Endometrial microvascular endothelial cells (primary cell): ENCODE measurements around the gene TBX3. TPM values are rescaled to one million over a fixed set of nuclear protein-coding genes. Genes with fewer than 3 reads are reported as not detected.

ENCODE experiments used
- in situ Hi-C: cut with HindIII; loops from 2 replicates; pipeline ENCODE4 v1.10.0; 2017; ENCODE audit warnings: low sequenced_read_pairs, low pct_unique_long_range_greater_than_20kb; ENCODE audit errors: inconsistent ontology term
- total RNA-seq: library from RNA; depleted of rRNA; stranded (reverse); fragments of >200 nt; gene quantifications from one replicate; pipeline ENCODE4 v1.2.3, GENCODE V29; 2015; ENCODE audit errors: inconsistent ontology term

Gene TBX3
- total RNA-seq, 1 donor from 2014 or later: 14.8 TPM

DNA sequence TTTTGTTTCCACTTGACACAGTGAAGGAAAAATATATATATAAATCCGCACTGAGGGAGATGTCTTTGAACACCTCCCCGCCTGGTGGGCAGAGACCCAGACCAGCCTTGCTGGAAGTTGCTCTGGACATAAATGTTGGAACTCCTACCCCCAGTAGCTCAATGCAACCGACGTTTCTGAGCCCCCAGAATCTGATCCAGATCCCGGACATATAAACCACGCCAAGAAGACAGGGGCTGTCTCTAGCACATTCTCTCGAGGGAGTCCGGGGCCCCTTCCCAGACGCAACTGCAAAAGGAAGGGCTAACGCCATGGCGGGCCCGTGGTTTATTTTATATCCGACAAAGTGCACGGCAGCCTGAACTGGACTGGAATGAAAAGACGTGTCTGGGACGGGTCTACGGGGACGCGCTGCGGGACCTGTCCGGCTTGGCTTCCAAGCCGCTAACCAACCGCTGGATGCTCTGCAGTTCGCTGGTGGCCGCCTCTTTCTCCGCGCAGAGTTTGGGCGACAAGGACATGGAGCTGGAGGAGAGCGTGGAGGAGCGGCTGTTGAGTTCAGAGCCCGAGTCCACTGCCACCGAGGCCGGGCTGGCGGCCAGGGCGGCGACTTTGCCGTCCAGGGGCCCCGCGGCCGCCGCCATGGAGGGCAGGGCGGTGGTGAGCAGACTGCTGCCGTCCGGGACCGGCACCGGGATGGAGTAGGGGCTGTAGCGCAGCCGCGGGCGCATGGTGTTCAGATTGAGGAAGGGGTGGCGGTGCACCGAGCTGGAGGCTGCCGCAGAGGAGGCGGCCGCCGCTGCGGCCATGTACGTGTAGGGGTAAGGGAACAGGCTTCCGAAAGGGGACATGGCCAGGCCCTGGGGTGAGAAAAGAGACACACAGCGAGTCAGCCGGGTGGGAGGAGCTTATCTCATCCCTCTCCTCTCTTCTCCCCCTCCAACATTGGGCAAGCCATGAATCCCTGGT is 12.2 kb downstream of the TBX3 start:
- in situ Hi-C loops: no loop called here

- in situ Hi-C loops: no loop called here
Observed at GRCh38 chr12:114671066-114671442, 12.9 kb downstream of the TBX3 start.

GRCh38 chr12:114670291-114670980 is 13.5 kb downstream of the TBX3 start:
- in situ Hi-C loops: no loop called here

- in situ Hi-C loops: no loop called here
Observed at GRCh38 chr12:114669401-114670290, 14.3 kb downstream of the TBX3 start.

- in situ Hi-C loops: no loop called here
Observed at GRCh38 chr12:114668886-114669288, 15.1 kb downstream of the TBX3 start.

GRCh38 chr12:114668151-114668885 is 15.7 kb downstream of the TBX3 start:
- in situ Hi-C loops: no loop called here

DNA sequence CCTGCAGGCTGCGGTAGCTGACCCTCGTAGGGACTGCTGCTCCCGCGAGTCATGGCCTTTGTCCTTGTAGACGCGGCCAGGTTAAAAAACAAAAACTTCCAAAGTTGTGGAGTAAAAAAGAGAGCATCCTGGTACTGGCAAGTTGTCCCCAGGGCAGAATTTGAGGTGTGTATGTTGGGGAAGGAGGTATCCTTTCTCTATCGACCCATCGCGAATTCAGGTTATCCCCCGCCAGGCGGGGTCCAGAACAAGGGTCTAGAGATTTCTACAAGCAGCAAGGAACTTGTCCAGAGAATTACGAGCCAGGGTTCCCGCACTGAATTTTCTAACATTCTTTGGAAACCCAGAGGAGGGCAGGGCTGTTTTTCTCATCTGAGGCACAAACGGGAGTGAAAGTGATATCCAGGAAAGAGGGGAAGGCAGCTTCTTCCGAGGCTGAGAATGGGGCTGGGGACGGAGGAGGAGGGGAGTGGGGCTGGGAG is 16.3 kb downstream of the TBX3 start:
- in situ Hi-C loops: no loop called here

DNA sequence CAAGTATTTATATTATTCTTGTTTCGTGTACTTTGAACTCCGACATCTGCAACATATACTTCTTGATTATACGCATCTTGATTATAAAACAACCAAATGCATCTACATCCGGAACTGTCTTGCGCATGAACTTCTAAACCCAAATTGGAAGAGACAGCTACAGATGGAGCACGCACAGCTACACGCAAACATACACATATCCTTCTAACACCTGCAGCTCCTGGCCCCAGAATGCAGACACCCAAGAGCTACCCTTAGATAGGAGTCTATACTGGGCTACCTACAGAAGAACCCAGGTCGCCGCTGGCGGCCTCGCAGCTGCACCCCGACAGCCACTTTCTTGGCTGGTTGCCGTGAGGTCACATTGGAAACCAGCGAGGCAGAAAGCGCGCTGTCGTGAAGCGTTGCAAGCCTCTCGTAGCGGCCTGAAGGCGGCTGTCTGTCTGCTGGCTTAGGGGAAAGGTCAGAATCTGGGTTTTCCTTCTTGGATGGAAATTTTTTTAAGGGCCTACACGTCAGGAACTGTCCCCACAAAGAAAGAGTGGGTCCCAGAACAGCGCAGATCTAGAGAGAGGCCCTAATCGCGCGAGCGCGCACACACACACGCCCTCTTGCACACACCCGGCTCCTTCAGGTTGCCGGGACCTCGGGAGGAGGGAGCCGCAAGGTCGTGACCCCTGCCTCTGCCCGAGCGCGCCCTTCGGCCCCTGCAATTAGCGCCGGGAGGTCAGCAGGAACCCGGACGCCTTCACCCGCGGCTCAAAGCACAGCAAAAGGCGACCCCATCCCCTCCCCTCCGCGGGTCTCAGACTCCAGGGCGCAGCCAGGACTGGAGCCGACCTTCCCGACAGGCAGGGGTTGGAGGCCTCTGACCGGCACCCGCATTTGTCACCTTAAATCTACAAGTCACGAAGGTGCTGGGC is 17.0 kb downstream of the TBX3 start:
- in situ Hi-C loops: no loop called here

DNA sequence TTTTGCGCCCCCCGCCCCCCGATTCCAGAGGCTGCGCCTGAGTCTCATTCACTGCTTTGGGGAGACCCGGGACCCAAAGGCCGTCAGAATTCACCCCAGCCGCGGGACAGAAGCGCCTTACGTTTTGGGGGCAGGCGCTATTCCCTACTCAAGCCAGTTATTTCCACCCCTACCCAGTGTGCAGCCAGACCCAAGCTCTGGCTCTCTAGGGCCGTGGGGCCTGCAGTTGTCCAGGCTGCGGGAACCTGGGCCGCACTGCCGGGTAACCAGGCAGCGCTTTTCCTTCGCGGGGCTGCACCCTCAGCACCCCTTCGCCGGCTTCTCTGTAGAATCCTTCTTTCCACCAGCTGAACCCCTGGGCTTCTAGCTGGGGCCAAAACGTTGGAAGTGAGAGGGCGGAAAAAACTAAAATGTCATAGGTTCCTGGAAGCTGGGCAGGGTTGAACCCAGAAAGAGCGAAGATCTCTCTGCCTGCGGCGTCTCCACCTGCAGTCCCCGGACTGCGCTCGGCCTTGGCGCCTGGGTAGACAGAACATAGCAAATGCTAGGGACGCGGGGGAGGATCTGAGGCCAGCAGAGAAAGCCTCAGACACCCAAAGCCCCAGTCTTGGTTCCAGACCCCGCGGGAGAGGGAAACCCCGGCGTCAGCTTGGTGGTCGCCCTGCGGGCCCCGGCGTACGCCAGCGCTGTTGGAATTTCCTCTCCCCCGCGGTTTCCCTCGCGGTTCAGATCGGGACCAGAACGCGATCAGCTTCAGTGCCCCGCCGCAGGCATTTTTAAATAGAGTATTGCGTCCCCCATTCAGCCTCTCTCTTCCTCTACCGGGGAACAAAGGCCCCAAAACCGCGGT is 18.3 kb downstream of the TBX3 start:
- in situ Hi-C loops: no loop called here

DNA sequence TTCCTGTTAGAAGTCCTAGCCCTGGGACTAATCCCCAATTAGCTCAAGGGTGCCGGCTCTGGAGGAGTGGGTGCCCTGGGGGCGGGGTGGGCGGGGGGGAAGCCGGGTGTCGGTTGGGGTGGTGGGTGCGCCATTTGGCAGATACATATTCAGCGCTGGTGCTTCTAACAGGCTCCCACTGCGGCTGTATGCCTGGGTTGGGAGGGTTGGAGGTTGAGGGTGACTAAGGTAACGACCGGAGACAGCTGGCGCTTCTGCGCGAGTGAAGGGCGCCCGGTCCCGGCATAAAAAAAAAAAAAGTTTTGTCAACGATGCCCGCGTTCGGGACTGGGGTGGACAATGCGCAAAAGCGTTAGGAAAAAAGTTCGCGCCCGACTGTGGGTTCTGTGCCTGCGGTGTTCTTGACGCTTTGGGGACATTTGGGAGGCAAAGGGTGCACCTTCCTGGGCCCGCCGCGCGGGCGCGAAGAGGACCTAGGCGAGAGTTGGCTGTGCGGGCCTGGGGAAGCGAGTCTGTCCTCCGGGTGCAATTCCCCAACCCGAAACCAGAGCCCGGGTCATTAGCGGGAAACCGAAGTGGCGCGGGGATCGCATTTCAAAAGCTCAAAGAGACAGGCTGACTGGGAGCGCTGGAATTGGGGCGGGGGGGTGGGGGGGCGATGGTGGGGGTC is 19.2 kb downstream of the TBX3 start:
- in situ Hi-C loops: no loop called here

DNA sequence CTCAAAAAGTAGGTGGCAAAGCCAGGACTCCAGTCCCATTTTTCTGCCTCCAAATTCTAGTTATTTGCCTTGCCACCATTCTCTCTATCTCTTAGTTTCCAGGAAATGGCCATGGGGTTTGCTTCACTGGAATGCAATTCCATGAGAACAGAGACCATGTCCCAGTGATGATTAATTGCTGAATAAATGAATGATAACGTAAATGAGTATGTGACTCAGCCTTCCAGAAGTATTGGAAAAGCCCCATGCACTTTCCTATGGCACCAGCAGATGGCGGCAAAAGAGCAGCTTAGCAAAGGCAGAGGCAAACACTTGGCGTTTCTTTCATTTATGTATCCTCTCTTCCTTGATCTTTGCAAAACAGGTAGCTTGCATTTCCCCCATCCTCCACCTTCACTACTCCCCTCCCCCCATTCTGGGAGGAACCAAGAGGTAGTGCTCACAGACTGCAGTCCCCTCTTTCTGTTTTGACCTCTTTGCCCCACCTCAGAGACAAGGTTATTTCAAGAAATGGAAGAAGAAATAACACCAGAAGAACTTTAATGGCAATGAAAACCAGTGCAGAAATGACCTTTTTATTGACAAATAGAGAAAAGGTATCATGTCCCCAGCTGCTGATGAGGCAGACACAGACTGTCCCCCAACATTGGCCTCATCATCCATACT is 21.3 kb downstream of the TBX3 start:
- in situ Hi-C loops: no loop called here

GRCh38 chr12:114661245-114661644 is 22.7 kb downstream of the TBX3 start:
- in situ Hi-C loops: no loop called here

GRCh38 chr12:114659084-114659483 is 24.9 kb downstream of the TBX3 start:
- in situ Hi-C loops: no loop called here

GRCh38 chr12:114658002-114658441 is 26.0 kb downstream of the TBX3 start:
- in situ Hi-C loops: no loop called here

- in situ Hi-C loops: no loop called here
Observed at GRCh38 chr12:114657597-114657920, 26.4 kb downstream of the TBX3 start.
